Measurements from ENCODE around the gene TMEM88. TPM values are rescaled to one million over a fixed set of nuclear protein-coding genes. Genes with fewer than 3 reads are reported as not detected.

TMEM88 gene
- total RNA-seq, 2 experiments from 2014 or later = 29.3 to 29.6 TPM

DNA sequence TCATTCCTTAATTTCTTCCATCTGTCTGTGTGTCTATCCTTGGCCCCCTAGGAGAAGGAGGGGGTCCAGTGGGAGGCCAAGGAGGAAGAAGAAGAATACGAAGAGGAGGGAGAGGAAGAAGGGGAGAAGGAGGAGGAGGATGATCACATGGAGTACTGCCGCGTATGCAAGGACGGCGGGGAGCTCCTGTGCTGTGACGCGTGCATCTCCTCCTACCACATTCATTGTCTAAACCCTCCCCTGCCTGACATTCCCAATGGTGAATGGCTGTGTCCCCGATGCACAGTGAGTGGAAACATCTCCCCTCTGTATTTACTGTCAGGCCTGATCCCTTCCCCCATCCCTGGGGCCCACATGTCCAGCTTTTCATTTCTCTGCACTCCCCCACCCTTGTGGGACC lies 40.0 kb downstream of the TMEM88 start:
- Mint-ChIP-seq H3K27me3 (no peaks in the 10 kb centered on the region), H3K27ac (peak overlapping the region; percentile 22), H3K4me3 (no peak overlapping the region), H3K36me3 (ENCODE audit: low read depth) (peaks cover 69% of the 10 kb centered on the region), H3K9me3 (no peaks in the 10 kb centered on the region), H3K4me1 (ENCODE audit: low read depth) (peaks cover 12% of the 10 kb centered on the region)
- Histone ChIP-seq H3K27me3 (ENCODE audit: control insufficient read depth in 1 of 2, insufficient read depth in 2 of 2, low read length in 2 of 2) (no peaks in the 10 kb centered on the region), H3K4me3 (ENCODE audit: low read length) (no peak overlapping the region), H3K27ac (ENCODE audit: low read depth in 1 of 2, low read length in 2 of 2) (no peak overlapping the region), H3K36me3 (ENCODE audit: insufficient read depth, low read length) (peaks cover 96% of the 10 kb centered on the region), H3K4me1 (ENCODE audit: insufficient read depth, low read length) (peaks cover 5% of the 10 kb centered on the region), H3K9me3 (ENCODE audit: control insufficient read depth in 1 of 2, insufficient read depth in 1 of 2, low read length in 2 of 2) (no peaks in the 10 kb centered on the region)
- DNase-seq = no peak
- no peak for ATAC-seq (ENCODE audit: poor library complexity)
- TF ChIP-seq, protein P1, sequence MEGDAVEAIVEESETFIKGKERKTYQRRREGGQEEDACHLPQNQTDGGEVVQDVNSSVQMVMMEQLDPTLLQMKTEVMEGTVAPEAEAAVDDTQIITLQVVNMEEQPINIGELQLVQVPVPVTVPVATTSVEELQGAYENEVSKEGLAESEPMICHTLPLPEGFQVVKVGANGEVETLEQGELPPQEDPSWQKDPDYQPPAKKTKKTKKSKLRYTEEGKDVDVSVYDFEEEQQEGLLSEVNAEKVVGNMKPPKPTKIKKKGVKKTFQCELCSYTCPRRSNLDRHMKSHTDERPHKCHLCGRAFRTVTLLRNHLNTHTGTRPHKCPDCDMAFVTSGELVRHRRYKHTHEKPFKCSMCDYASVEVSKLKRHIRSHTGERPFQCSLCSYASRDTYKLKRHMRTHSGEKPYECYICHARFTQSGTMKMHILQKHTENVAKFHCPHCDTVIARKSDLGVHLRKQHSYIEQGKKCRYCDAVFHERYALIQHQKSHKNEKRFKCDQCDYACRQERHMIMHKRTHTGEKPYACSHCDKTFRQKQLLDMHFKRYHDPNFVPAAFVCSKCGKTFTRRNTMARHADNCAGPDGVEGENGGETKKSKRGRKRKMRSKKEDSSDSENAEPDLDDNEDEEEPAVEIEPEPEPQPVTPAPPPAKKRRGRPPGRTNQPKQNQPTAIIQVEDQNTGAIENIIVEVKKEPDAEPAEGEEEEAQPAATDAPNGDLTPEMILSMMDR (IDR thresholded peaks at IDR 0.05) = no peak
- intact Hi-C loops (cut with DNase I, micrococcal nuclease) = loop anchor here in 1 of 2 experiments (5.0 kb wide), 1 partner anchor 73 kb away; no protein-coding TSS in a partner anchor
- POLR2A ChIA-PET = no interaction called here
- CTCF ChIA-PET = no interaction called here

DNA sequence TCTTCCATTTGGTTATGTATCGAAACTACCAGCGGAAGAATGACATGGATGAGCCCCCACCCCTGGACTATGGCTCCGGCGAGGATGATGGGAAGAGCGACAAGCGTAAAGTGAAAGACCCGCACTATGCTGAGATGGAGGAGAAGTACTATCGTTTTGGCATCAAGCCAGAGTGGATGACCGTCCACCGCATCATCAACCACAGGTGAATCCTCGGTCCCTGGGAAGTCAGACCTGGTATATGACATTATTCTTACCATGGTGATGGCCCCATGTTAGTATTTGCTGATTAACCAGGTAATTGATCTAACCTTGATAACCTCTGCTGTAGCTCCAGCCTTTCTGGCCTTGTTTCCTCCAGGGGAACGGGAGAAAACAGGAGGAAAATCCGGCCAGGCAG lies 42.2 kb downstream of the TMEM88 start:
- peaks cover 12% of the 10 kb centered on the region for H3K4me1 Mint-ChIP-seq (ENCODE audit: low read depth)
- Histone ChIP-seq H3K4me3 (ENCODE audit: low read length) (no peak overlapping the region), H3K36me3 (ENCODE audit: insufficient read depth, low read length) (peaks cover 95% of the 10 kb centered on the region), H3K27me3 (ENCODE audit: control insufficient read depth in 1 of 2, insufficient read depth in 2 of 2, low read length in 2 of 2) (no peaks in the 10 kb centered on the region), H3K27ac (ENCODE audit: low read depth in 1 of 2, low read length in 2 of 2) (no peak overlapping the region), H3K4me1 (ENCODE audit: insufficient read depth, low read length) (peaks cover 3% of the 10 kb centered on the region), H3K9me3 (ENCODE audit: control insufficient read depth in 1 of 2, insufficient read depth in 1 of 2, low read length in 2 of 2) (no peaks in the 10 kb centered on the region)
- no peak overlapping the region for H3K27ac Mint-ChIP-seq
- no peaks in the 10 kb centered on the region for H3K27me3 Mint-ChIP-seq
- ChIA-PET POLR2A (no interaction called here), CTCF (interaction anchor here (0.7 to 3.0 kb wide), 9 partner anchors 29 to 92 kb away, joined by 3 to 17 read pairs (median 4); partner anchors contain the start of gene NAA38)
- TF ChIP-seq, protein P1 (IDR thresholded peaks at IDR 0.05) = no peak
- DNase-seq = no peak
- no peaks in the 10 kb centered on the region for H3K9me3 Mint-ChIP-seq
- peaks cover 92% of the 10 kb centered on the region for H3K36me3 Mint-ChIP-seq (ENCODE audit: low read depth)
- intact Hi-C loops (cut with DNase I, micrococcal nuclease) = no loop called here
- H3K4me3 Mint-ChIP-seq = no peak overlapping the region
- no peak for ATAC-seq (ENCODE audit: poor library complexity)

DNA sequence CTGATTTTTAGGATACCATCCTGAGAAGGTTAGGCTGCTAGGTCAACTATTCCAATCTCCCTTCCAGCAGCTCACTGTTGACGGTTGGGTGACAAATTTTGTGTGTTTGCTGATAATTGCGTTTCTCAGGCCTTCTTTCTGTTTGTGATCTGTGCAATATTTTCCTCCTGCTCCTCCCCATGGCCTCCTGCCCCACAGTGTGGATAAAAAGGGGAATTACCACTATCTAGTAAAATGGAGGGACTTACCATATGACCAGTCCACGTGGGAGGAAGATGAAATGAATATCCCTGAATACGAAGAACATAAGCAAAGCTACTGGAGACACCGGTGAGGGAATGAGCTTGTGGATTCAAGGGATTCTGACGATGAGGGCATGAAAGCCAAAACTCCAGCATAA lies 42.9 kb downstream of the TMEM88 start:
- TF ChIP-seq, protein P1 (IDR thresholded peaks at IDR 0.05) = peak; percentile 11
- ATAC-seq (ENCODE audit: poor library complexity) (peak; percentile 82), DNase-seq (peak in 3 of 14 experiments; percentile 46 to 68 (median 59))
- Mint-ChIP-seq H3K9me3 (no peaks in the 10 kb centered on the region), H3K4me1 (ENCODE audit: low read depth) (peaks cover 12% of the 10 kb centered on the region), H3K36me3 (ENCODE audit: low read depth) (peaks cover 98% of the 10 kb centered on the region), H3K4me3 (no peak overlapping the region), H3K27me3 (no peaks in the 10 kb centered on the region), H3K27ac (peak overlapping the region; percentile 7)
- Histone ChIP-seq H3K27ac (ENCODE audit: low read depth in 1 of 2, low read length in 2 of 2) (no peak overlapping the region), H3K27me3 (ENCODE audit: control insufficient read depth in 1 of 2, insufficient read depth in 2 of 2, low read length in 2 of 2) (no peaks in the 10 kb centered on the region), H3K36me3 (ENCODE audit: insufficient read depth, low read length) (peaks cover 96% of the 10 kb centered on the region), H3K4me3 (ENCODE audit: low read length) (no peak overlapping the region), H3K4me1 (ENCODE audit: insufficient read depth, low read length) (peaks cover 3% of the 10 kb centered on the region), H3K9me3 (ENCODE audit: control insufficient read depth in 1 of 2, insufficient read depth in 1 of 2, low read length in 2 of 2) (no peaks in the 10 kb centered on the region)
- intact Hi-C loops (cut with DNase I, micrococcal nuclease) = no loop called here
- ChIA-PET CTCF (interaction anchor here (0.6 to 3.0 kb wide), 11 partner anchors 12 to 91 kb away, joined by 3 to 17 read pairs (median 4); partner anchors contain the start of gene NAA38), POLR2A (interaction anchor here (0.8 kb wide), 1 partner anchor 41 kb away, joined by 4 read pairs; the partner anchor contains the start of gene NAA38)
